Panc1 (cell line): ENCODE results near the gene ZFHX3. TPM values are rescaled to one million over a fixed set of nuclear protein-coding genes. Genes with fewer than 3 reads are reported as not detected.

ENCODE experiments used
- ATAC-seq: fragments of 200-7000 bp; cut with Tn5 transposase; 2 replicates; pipeline ENCODE4 v1.9.1; 2020; ENCODE audit warnings: mild to moderate bottlenecking, moderate library complexity
- BruUV-seq: library from RNA; stranded (reverse); fragments of 400-500 nt; replicated peaks from 2 replicates; lab custom pipeline; 2021; lab: Mats Ljungman, UMichigan
- CTCF ChIA-PET: fragments of 300-600 bp; sonication (Branson Sonifier 250); formaldehyde crosslinking; loops from one replicate; lab custom pipeline; 2022; ENCODE audit warnings: antibody characterized with exemption; lab: Charles Lee
- POLR2A ChIA-PET: fragments of 300-600 bp; sonication (Branson Sonifier 250); formaldehyde crosslinking; loops from one replicate; lab custom pipeline; 2022; ENCODE audit warnings: antibody characterized with exemption; lab: Charles Lee
- DNase-seq: peaks from one replicate; pipeline ENCODE4 v3.0.0-alpha.2; 2010; ENCODE audit warnings: low read depth, low spot score
- H3K27ac ChIP-seq: 2 replicates; pipeline ENCODE4 v1.5.1; 2011; ENCODE audit warnings: mild to moderate bottlenecking, low read length, inconsistent platforms
- H3K27me3 ChIP-seq: fragments of 200-500 bp; sonication (Bioruptor generic); 2 replicates; pipeline ENCODE4 v1.6.0; 2014; ENCODE audit warnings: low read length, inconsistent platforms; ENCODE audit not compliant: control insufficient read depth, insufficient read depth
- H3K36me3 ChIP-seq: fragments of 200-500 bp; sonication (Bioruptor generic); 2 replicates; pipeline ENCODE4 v1.5.1; 2014; ENCODE audit warnings: inconsistent platforms, mild to moderate bottlenecking, low read length, moderate library complexity; ENCODE audit not compliant: control insufficient read depth, insufficient read depth
- H3K4me1 ChIP-seq: 2 replicates; pipeline ENCODE4 v1.5.1; 2011; ENCODE audit warnings: inconsistent platforms, mild to moderate bottlenecking, low read length, moderate library complexity; ENCODE audit not compliant: control insufficient read depth, insufficient read depth
- H3K4me3 ChIP-seq, 2 experiments: 2 replicates each; pipeline ENCODE4 v1.5.1; 2011 to 2012; ENCODE audit warnings: low read depth in 2 of 2, low read length in 2 of 2, mild to moderate bottlenecking in 2 of 2, inconsistent platforms in 1 of 2, moderate library complexity in 1 of 2
- H3K9me3 ChIP-seq: fragments of 200-500 bp; sonication (Bioruptor generic); 2 replicates; pipeline ENCODE4 v1.5.1; 2014; ENCODE audit warnings: low read depth, mild to moderate bottlenecking, inconsistent platforms, low read length, moderate library complexity; ENCODE audit not compliant: control insufficient read depth, insufficient read depth
- POLR2AphosphoS5 ChIP-seq: IDR thresholded peaks from 2 replicates; pipeline ENCODE4 v1.6.1; 2012; ENCODE audit warnings: mild to moderate bottlenecking, low read depth, low read length, moderate library complexity
- SIN3A ChIP-seq: IDR thresholded peaks from 2 replicates; pipeline ENCODE4 v1.6.1; 2012; ENCODE audit warnings: low read depth, mild to moderate bottlenecking, low read length, moderate library complexity, borderline replicate concordance; ENCODE audit not compliant: insufficient read depth
- TCF7L2 ChIP-seq: IDR thresholded peaks from 2 replicates; pipeline ENCODE4 v1.6.1; 2011; ENCODE audit warnings: mild to moderate bottlenecking, low read depth, low read length, inconsistent platforms
- in situ Hi-C: cut with HindIII; loops from 2 replicates; pipeline ENCODE4 v1.10.0; 2016; ENCODE audit warnings: low sequenced_read_pairs, low pct_unique_long_range_greater_than_20kb
- intact Hi-C: fragments of 100-400 bp; cut with micrococcal nuclease; formaldehyde crosslinking; loops from one replicate; pipeline ENCODE4 v1.10.0; 2022; ENCODE audit not compliant: unreplicated experiment
- total RNA-seq: library from RNA; stranded (reverse); gene quantifications from one replicate; pipeline ENCODE4 v1.2.1, GENCODE V29; 2021; ENCODE audit not compliant: unreplicated experiment
- TF ChIP-seq, protein P1 (sequence below): fragments of 450-650 bp; IDR thresholded peaks from 2 replicates; pipeline ENCODE4 v1.5.1; 2017; ENCODE audit warnings: mild to moderate bottlenecking
- TF ChIP-seq, protein P2 (sequence below), 2 experiments: IDR thresholded peaks; 2 replicates each; pipeline ENCODE4 v1.6.1; 2011 to 2012; ENCODE audit warnings: low read depth in 2 of 2, control low read depth in 1 of 2, low read length in 1 of 2, mild to moderate bottlenecking in 1 of 2, moderate library complexity in 1 of 2; ENCODE audit not compliant: insufficient read depth in 1 of 2

Gene ZFHX3
- total RNA-seq, 1 experiment from 2014 or later = 7.1 TPM

DNA sequence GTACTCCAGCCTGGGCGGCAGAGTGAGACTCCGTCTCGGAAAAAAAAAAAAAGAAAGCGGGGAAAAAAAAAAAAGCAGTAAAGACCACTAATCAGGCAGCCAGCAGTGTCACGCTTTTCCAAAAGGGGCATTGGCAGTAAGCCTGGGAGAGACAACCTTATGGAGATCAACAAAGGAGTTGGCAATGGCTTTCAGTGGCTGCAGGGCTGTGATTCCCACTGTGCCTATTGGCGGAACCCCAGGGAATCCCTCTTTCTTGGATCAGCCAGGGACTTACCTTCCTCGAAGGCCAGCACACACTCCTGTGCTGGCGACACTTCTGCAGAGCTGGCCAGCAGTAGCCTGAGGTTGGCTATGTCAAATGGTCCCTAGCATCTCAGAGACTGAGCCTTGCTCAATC is 43.2 kb upstream of the ZFHX3 start:
- intact Hi-C loops = no loop called here
- Histone ChIP-seq H3K27ac (no peak overlapping the region), H3K4me1 (no peaks in the 10 kb centered on the region), H3K4me3 (no peak overlapping the region), H3K27me3 (no peaks in the 10 kb centered on the region), H3K9me3 (no peaks in the 10 kb centered on the region), H3K36me3 (no peaks in the 10 kb centered on the region)
- BruUV-seq = no TSS peak
- TF ChIP-seq POLR2AphosphoS5 (no peak), SIN3A (no peak), TCF7L2 (no peak)
- TF ChIP-seq, protein P1, sequence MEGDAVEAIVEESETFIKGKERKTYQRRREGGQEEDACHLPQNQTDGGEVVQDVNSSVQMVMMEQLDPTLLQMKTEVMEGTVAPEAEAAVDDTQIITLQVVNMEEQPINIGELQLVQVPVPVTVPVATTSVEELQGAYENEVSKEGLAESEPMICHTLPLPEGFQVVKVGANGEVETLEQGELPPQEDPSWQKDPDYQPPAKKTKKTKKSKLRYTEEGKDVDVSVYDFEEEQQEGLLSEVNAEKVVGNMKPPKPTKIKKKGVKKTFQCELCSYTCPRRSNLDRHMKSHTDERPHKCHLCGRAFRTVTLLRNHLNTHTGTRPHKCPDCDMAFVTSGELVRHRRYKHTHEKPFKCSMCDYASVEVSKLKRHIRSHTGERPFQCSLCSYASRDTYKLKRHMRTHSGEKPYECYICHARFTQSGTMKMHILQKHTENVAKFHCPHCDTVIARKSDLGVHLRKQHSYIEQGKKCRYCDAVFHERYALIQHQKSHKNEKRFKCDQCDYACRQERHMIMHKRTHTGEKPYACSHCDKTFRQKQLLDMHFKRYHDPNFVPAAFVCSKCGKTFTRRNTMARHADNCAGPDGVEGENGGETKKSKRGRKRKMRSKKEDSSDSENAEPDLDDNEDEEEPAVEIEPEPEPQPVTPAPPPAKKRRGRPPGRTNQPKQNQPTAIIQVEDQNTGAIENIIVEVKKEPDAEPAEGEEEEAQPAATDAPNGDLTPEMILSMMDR = no peak
- TF ChIP-seq, protein P2, sequence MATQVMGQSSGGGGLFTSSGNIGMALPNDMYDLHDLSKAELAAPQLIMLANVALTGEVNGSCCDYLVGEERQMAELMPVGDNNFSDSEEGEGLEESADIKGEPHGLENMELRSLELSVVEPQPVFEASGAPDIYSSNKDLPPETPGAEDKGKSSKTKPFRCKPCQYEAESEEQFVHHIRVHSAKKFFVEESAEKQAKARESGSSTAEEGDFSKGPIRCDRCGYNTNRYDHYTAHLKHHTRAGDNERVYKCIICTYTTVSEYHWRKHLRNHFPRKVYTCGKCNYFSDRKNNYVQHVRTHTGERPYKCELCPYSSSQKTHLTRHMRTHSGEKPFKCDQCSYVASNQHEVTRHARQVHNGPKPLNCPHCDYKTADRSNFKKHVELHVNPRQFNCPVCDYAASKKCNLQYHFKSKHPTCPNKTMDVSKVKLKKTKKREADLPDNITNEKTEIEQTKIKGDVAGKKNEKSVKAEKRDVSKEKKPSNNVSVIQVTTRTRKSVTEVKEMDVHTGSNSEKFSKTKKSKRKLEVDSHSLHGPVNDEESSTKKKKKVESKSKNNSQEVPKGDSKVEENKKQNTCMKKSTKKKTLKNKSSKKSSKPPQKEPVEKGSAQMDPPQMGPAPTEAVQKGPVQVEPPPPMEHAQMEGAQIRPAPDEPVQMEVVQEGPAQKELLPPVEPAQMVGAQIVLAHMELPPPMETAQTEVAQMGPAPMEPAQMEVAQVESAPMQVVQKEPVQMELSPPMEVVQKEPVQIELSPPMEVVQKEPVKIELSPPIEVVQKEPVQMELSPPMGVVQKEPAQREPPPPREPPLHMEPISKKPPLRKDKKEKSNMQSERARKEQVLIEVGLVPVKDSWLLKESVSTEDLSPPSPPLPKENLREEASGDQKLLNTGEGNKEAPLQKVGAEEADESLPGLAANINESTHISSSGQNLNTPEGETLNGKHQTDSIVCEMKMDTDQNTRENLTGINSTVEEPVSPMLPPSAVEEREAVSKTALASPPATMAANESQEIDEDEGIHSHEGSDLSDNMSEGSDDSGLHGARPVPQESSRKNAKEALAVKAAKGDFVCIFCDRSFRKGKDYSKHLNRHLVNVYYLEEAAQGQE (IDR thresholded peaks at IDR 0.05; ENCODE audit: insufficient read depth in 1 of 2, low read depth in 2 of 2, low read length in 1 of 2) = no peak
- DNase-seq = no peak
- ATAC-seq = no peak
- CTCF ChIA-PET = no interaction called here
- in situ Hi-C loops = no loop called here
- POLR2A ChIA-PET = no interaction called here

DNA sequence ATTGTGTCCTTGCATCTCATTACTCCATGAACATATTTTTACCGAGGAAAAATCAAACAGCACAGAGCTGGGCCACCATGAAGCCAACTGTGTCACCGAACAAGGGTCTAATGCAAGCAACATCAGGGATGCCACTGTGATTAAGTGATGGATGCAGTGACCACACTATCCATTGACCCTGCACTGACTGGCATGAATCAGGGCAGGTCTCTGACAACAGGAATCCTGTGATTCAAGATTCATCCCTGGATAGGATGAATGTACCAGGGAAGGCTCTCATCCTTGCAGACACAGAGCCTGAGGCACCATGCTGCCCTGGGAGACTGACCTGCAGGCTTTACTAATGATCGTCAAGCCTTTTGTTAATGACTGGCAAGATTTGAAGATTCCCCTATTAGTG is 41.5 kb upstream of the ZFHX3 start:
- no peaks in the 10 kb centered on the region for H3K4me1 ChIP-seq
- no peak overlapping the region for H3K4me3 ChIP-seq
- no peaks in the 10 kb centered on the region for H3K9me3 ChIP-seq
- no peak overlapping the region for H3K27ac ChIP-seq
- in situ Hi-C loops (no loop called here), intact Hi-C loops (no loop called here)
- ChIA-PET POLR2A (no interaction called here), CTCF (no interaction called here)
- H3K36me3 ChIP-seq = no peaks in the 10 kb centered on the region
- DNase-seq (no peak), ATAC-seq (no peak)
- TF ChIP-seq POLR2AphosphoS5 (no peak), TCF7L2 (no peak)
- TF ChIP-seq, protein P1 = no peak
- no peaks in the 10 kb centered on the region for H3K27me3 ChIP-seq
- no TSS peak for BruUV-seq
